Kidney glomerular epithelial cell (primary cell): ENCODE data around the gene NUMB.
A peak's percentile ranks its signal among the peaks of the same experiment; 100 is the strongest.

Experiments
- DNase-seq: peaks from one replicate; lab custom pipeline; 2025; lab: John Stamatoyannopoulos, UW

NUMB gene

GRCh38 chr14:73261075-73261474 lies 197.3 kb downstream of the NUMB start:
- DNase-seq: no peak

GRCh38 chr14:73260574-73260973 lies 197.8 kb downstream of the NUMB start:
- DNase-seq: no peak

GRCh38 chr14:73259837-73260236 lies 198.5 kb downstream of the NUMB start:
- DNase-seq: no peak

- no peak for DNase-seq
Measured at GRCh38 chr14:73258845-73259611, 199.3 kb downstream of the NUMB start.

- DNase-seq: no peak
Measured at GRCh38 chr14:73258076-73258475, 200.3 kb downstream of the NUMB start.

GRCh38 chr14:73255693-73256225 lies 202.6 kb downstream of the NUMB start:
- no peak for DNase-seq

- DNase-seq: no peak
Measured at GRCh38 chr14:73255005-73255400, 203.3 kb downstream of the NUMB start.

GRCh38 chr14:73254247-73255004 lies 203.9 kb downstream of the NUMB start:
- DNase-seq: no peak

- no peak for DNase-seq
Measured at GRCh38 chr14:73253721-73254120, 204.6 kb downstream of the NUMB start.

- no peak for DNase-seq
Measured at GRCh38 chr14:73253323-73253610, 205.1 kb downstream of the NUMB start.

- DNase-seq: no peak
Measured at GRCh38 chr14:73252491-73253322, 205.6 kb downstream of the NUMB start.

- no peak for DNase-seq
Measured at GRCh38 chr14:73251516-73252215, 206.7 kb downstream of the NUMB start.

GRCh38 chr14:73250781-73251500 lies 207.4 kb downstream of the NUMB start:
- DNase-seq: no peak

GRCh38 chr14:73250317-73250713 lies 208.0 kb downstream of the NUMB start:
- DNase-seq: no peak

GRCh38 chr14:73249564-73250316 lies 208.6 kb downstream of the NUMB start:
- DNase-seq: no peak

- no peak for DNase-seq
Measured at GRCh38 chr14:73249108-73249507, 209.2 kb downstream of the NUMB start.

GRCh38 chr14:73248108-73248868 lies 210.1 kb downstream of the NUMB start:
- DNase-seq: peak; percentile 74

- DNase-seq: no peak
Measured at GRCh38 chr14:73246387-73247150, 211.8 kb downstream of the NUMB start.
